Measurements from ENCODE around the gene POP5.

The POP5 gene

GRCh38 chr12:120588948-120589930 is 8.0 kb upstream of the POP5 start:
- Histone ChIP-seq H4K91ac (ENCODE audit: low read length) (no peak overlapping the region), H3K4ac (ENCODE audit: low read depth in 1 of 2, low read length in 2 of 2) (no peak overlapping the region)
- WGBS, result 93% methylated on average over 12 of the region's 17 CpGs

GRCh38 chr12:120588371-120588770 is 7.2 kb upstream of the POP5 start:
- Histone ChIP-seq H2BK5ac (ENCODE audit: low read depth, low read length, poor library complexity, severe bottlenecking) (no peak overlapping the region), H2BK12ac (ENCODE audit: low read length in 2 of 2) (no peak overlapping the region), H3K4me1 (ENCODE audit: control insufficient read depth, insufficient read depth, low read depth, low read length) (peaks cover 9% of the 10 kb centered on the region), H3K27me3 (ENCODE audit: control insufficient read depth in 1 of 2, insufficient read depth in 1 of 2, low read length in 2 of 2) (peaks cover 22 to 30% of the 10 kb centered on the region in 2 experiments), H3K4ac (ENCODE audit: low read depth in 1 of 2, low read length in 2 of 2) (no peak overlapping the region), H2BK120ac (ENCODE audit: low read depth, low read length) (no peak overlapping the region), H3K36me3 (ENCODE audit: control insufficient read depth in 1 of 2, insufficient read depth in 2 of 2, low read depth in 1 of 2, low read length in 2 of 2) (no peaks in the 10 kb centered on the region), H3K14ac (ENCODE audit: low read length in 2 of 2) (no peak overlapping the region), H2AFZ (ENCODE audit: low read depth, low read length) (no peak overlapping the region), H4K8ac (ENCODE audit: low read length) (no peak overlapping the region), H3K27ac (ENCODE audit: low read length, poor library complexity, severe bottlenecking) (no peak overlapping the region), H3K79me1 (replicated peaks; ENCODE audit: low read length, poor library complexity, severe bottlenecking) (no peaks in the 10 kb centered on the region), H3K4me2 (ENCODE audit: low read length, poor library complexity, severe bottlenecking) (no peak overlapping the region), H2AK5ac (ENCODE audit: low read length, severe bottlenecking) (no peak overlapping the region), H3K4me3 (ENCODE audit: insufficient read depth in 1 of 2, low read depth in 1 of 2, low read length in 2 of 2) (no peak overlapping the region), H3K23ac (ENCODE audit: low read length in 2 of 2) (no peak overlapping the region), H2BK15ac (ENCODE audit: low read depth, poor library complexity, severe bottlenecking) (no peak overlapping the region), H4K91ac (ENCODE audit: low read length) (no peak overlapping the region), H3K9me3 (ENCODE audit: control insufficient read depth, low read length) (no peaks in the 10 kb centered on the region), H3K9ac (ENCODE audit: low read length) (no peak overlapping the region), H3K18ac (ENCODE audit: low read depth in 1 of 2, low read length in 2 of 2) (no peak overlapping the region)
- no peak for DNase-seq
- 89% methylated on average over 1 of the region's 1 CpG for WGBS

More at GRCh38 chr12:120588948-120589930, 8.0 kb upstream of the POP5 start:
- Histone ChIP-seq H3K14ac (ENCODE audit: low read length in 2 of 2) (no peak overlapping the region), H3K79me1 (replicated peaks; ENCODE audit: low read length, poor library complexity, severe bottlenecking) (no peaks in the 10 kb centered on the region), H2BK15ac (ENCODE audit: low read depth, poor library complexity, severe bottlenecking) (no peak overlapping the region), H3K36me3 (ENCODE audit: control insufficient read depth in 1 of 2, insufficient read depth in 2 of 2, low read depth in 1 of 2, low read length in 2 of 2) (no peaks in the 10 kb centered on the region), H3K23ac (ENCODE audit: low read length in 2 of 2) (no peak overlapping the region), H3K4me2 (ENCODE audit: low read length, poor library complexity, severe bottlenecking) (no peak overlapping the region), H3K4me3 (ENCODE audit: insufficient read depth in 1 of 2, low read depth in 1 of 2, low read length in 2 of 2) (no peak overlapping the region), H3K9me3 (ENCODE audit: control insufficient read depth, low read length) (no peaks in the 10 kb centered on the region), H3K9ac (ENCODE audit: low read length) (no peak overlapping the region), H2AK5ac (ENCODE audit: low read length, severe bottlenecking) (no peak overlapping the region), H4K8ac (ENCODE audit: low read length) (no peak overlapping the region), H3K27me3 (ENCODE audit: control insufficient read depth in 1 of 2, insufficient read depth in 1 of 2, low read length in 2 of 2) (peaks cover 22 to 23% of the 10 kb centered on the region in 2 experiments), H3K27ac (ENCODE audit: low read length, poor library complexity, severe bottlenecking) (no peak overlapping the region), H2BK5ac (ENCODE audit: low read depth, low read length, poor library complexity, severe bottlenecking) (no peak overlapping the region), H2BK120ac (ENCODE audit: low read depth, low read length) (no peak overlapping the region), H2BK12ac (ENCODE audit: low read length in 2 of 2) (no peak overlapping the region), H2AFZ (ENCODE audit: low read depth, low read length) (no peak overlapping the region), H3K18ac (ENCODE audit: low read depth in 1 of 2, low read length in 2 of 2) (no peak overlapping the region), H3K4me1 (ENCODE audit: control insufficient read depth, insufficient read depth, low read depth, low read length) (peaks cover 5% of the 10 kb centered on the region)
- DNase-seq, result no peak

- no peak overlapping the region for H4K8ac ChIP-seq (ENCODE audit: low read length)
- no peaks in the 10 kb centered on the region for H3K36me3 ChIP-seq (ENCODE audit: control insufficient read depth in 1 of 2, insufficient read depth in 2 of 2, low read depth in 1 of 2, low read length in 2 of 2)
- H3K18ac ChIP-seq (ENCODE audit: low read depth in 1 of 2, low read length in 2 of 2), result no peak overlapping the region
- 95% methylated on average over 2 of the region's 2 CpGs for WGBS
- DNase-seq, result no peak
- no peak overlapping the region for H4K91ac ChIP-seq (ENCODE audit: low read length)
- H2AK5ac ChIP-seq (ENCODE audit: low read length, severe bottlenecking), result no peak overlapping the region
- H2BK5ac ChIP-seq (ENCODE audit: low read depth, low read length, poor library complexity, severe bottlenecking), result no peak overlapping the region
- peaks cover 13 to 27% of the 10 kb centered on the region in 2 experiments for H3K27me3 ChIP-seq (ENCODE audit: control insufficient read depth in 1 of 2, insufficient read depth in 1 of 2, low read length in 2 of 2)
- no peak overlapping the region for H2BK12ac ChIP-seq (ENCODE audit: low read length in 2 of 2)
- H2AFZ ChIP-seq (ENCODE audit: low read depth, low read length), result no peak overlapping the region
- H3K4ac ChIP-seq (ENCODE audit: low read depth in 1 of 2, low read length in 2 of 2), result no peak overlapping the region
- no peak overlapping the region for H3K4me3 ChIP-seq (ENCODE audit: insufficient read depth in 1 of 2, low read depth in 1 of 2, low read length in 2 of 2)
- no peak overlapping the region for H2BK120ac ChIP-seq (ENCODE audit: low read depth, low read length)
- no peak overlapping the region for H3K14ac ChIP-seq (ENCODE audit: low read length in 2 of 2)
- H3K9me3 ChIP-seq (ENCODE audit: control insufficient read depth, low read length), result no peaks in the 10 kb centered on the region
- H3K27ac ChIP-seq (ENCODE audit: low read length, poor library complexity, severe bottlenecking), result no peak overlapping the region
- no peak overlapping the region for H2BK15ac ChIP-seq (ENCODE audit: low read depth, poor library complexity, severe bottlenecking)
- no peak overlapping the region for H3K9ac ChIP-seq (ENCODE audit: low read length)
- H3K23ac ChIP-seq (ENCODE audit: low read length in 2 of 2), result no peak overlapping the region
- H3K79me1 ChIP-seq (replicated peaks; ENCODE audit: low read length, poor library complexity, severe bottlenecking), result no peaks in the 10 kb centered on the region
- H3K4me1 ChIP-seq (ENCODE audit: control insufficient read depth, insufficient read depth, low read depth, low read length), result peaks cover 9% of the 10 kb centered on the region
- no peak overlapping the region for H3K4me2 ChIP-seq (ENCODE audit: low read length, poor library complexity, severe bottlenecking)
Measured at GRCh38 chr12:120586860-120587259, 5.7 kb upstream of the POP5 start.

GRCh38 chr12:120586206-120586605 is 5.0 kb upstream of the POP5 start:
- H3K14ac ChIP-seq (ENCODE audit: low read length in 2 of 2), result no peak overlapping the region
- no peak overlapping the region for H2AFZ ChIP-seq (ENCODE audit: low read depth, low read length)
- no peak overlapping the region for H2AK5ac ChIP-seq (ENCODE audit: low read length, severe bottlenecking)
- no peak overlapping the region for H2BK120ac ChIP-seq (ENCODE audit: low read depth, low read length)
- no peak overlapping the region for H3K9ac ChIP-seq (ENCODE audit: low read length)
- no peak overlapping the region for H3K23ac ChIP-seq (ENCODE audit: low read length in 2 of 2)
- H3K9me3 ChIP-seq (ENCODE audit: control insufficient read depth, low read length), result no peaks in the 10 kb centered on the region
- no peak overlapping the region for H2BK15ac ChIP-seq (ENCODE audit: low read depth, poor library complexity, severe bottlenecking)
- no peak overlapping the region for H4K8ac ChIP-seq (ENCODE audit: low read length)
- no peak overlapping the region for H3K4me2 ChIP-seq (ENCODE audit: low read length, poor library complexity, severe bottlenecking)
- 93% methylated on average over 5 of the region's 7 CpGs for WGBS
- H4K91ac ChIP-seq (ENCODE audit: low read length), result no peak overlapping the region
- peaks cover 9% of the 10 kb centered on the region for H3K4me1 ChIP-seq (ENCODE audit: control insufficient read depth, insufficient read depth, low read depth, low read length)
- no peak overlapping the region for H3K4me3 ChIP-seq (ENCODE audit: insufficient read depth in 1 of 2, low read depth in 1 of 2, low read length in 2 of 2)
- no peak for DNase-seq
- no peak overlapping the region for H3K18ac ChIP-seq (ENCODE audit: low read depth in 1 of 2, low read length in 2 of 2)
- H3K4ac ChIP-seq (ENCODE audit: low read depth in 1 of 2, low read length in 2 of 2), result no peak overlapping the region
- H3K79me1 ChIP-seq (replicated peaks; ENCODE audit: low read length, poor library complexity, severe bottlenecking), result no peaks in the 10 kb centered on the region
- no peaks in the 10 kb centered on the region for H3K36me3 ChIP-seq (ENCODE audit: control insufficient read depth in 1 of 2, insufficient read depth in 2 of 2, low read depth in 1 of 2, low read length in 2 of 2)
- H2BK12ac ChIP-seq (ENCODE audit: low read length in 2 of 2), result no peak overlapping the region
- peaks cover 8 to 24% of the 10 kb centered on the region in 2 experiments for H3K27me3 ChIP-seq (ENCODE audit: control insufficient read depth in 1 of 2, insufficient read depth in 1 of 2, low read length in 2 of 2)
- H2BK5ac ChIP-seq (ENCODE audit: low read depth, low read length, poor library complexity, severe bottlenecking), result no peak overlapping the region
- no peak overlapping the region for H3K27ac ChIP-seq (ENCODE audit: low read length, poor library complexity, severe bottlenecking)
